Sigmoid colon (tissue), 7 donors: Measurements from ENCODE around the gene ARMH1. TPM values are rescaled to one million over a fixed set of nuclear protein-coding genes. Genes with fewer than 3 reads are reported as not detected.

Experiments used
- DNase-seq: peaks from one replicate; pipeline ENCODE4 v3.0.0-alpha.2; 2019
- H3K27ac ChIP-seq, 4 donors: fragments of 200-600 bp; sonication (generic); one replicate each; pipeline ENCODE4 v1.5.1; 2016 to 2019; ENCODE audit warnings: mild to moderate bottlenecking in 1 of 4
- H3K27me3 ChIP-seq, 3 donors: fragments of 200-600 bp; sonication (generic); one replicate each; pipeline ENCODE4 v1.5.1; 2019; ENCODE audit warnings: mild to moderate bottlenecking in 1 of 3
- H3K36me3 ChIP-seq, 4 donors: fragments of 200-600 bp; sonication (generic); one replicate each; pipeline ENCODE4 v1.5.1; 2016 to 2019
- H3K4me1 ChIP-seq, 4 donors: fragments of 200-600 bp; sonication (generic); one replicate each; pipeline ENCODE4 v1.5.1; 2017 to 2019
- H3K4me3 ChIP-seq, 4 donors: fragments of 200-600 bp; sonication (generic); one replicate each; pipeline ENCODE4 v1.5.1; 2017 to 2019; ENCODE audit warnings: mild to moderate bottlenecking in 2 of 4, moderate library complexity in 1 of 4
- H3K9me3 ChIP-seq, 4 donors: fragments of 200-600 bp in 3 of 4; sonication (generic) in 3 of 4; one replicate each; pipeline versions ENCODE4 v1.5.1 to v1.6.1; 2013 to 2019
- EP300 ChIP-seq, 4 donors: sonication (generic); formaldehyde crosslinking; IDR thresholded peaks; one replicate each; pipeline ENCODE4 v1.6.1; 2017; ENCODE audit warnings: antibody characterized with exemption in 4 of 4
- POLR2A ChIP-seq, 2 donors: fragments of 450-650 bp; IDR thresholded peaks; one replicate each; pipeline ENCODE4 v1.6.1; 2016; ENCODE audit warnings: antibody characterized with exemption in 2 of 2, mild to moderate bottlenecking in 2 of 2, moderate library complexity in 2 of 2
- POLR2AphosphoS5 ChIP-seq, 4 donors: sonication (generic); formaldehyde crosslinking; IDR thresholded peaks; one replicate each; pipeline ENCODE4 v1.6.1; 2017; ENCODE audit warnings: antibody characterized with exemption in 4 of 4
- WGBS, 2 donors: extraction: QIAGEN DNeasy Blood & Tissue Kit; methylation state at CpG; one replicate each; pipeline ENCODE4 v1.1.7; 2013; 5-methylcytosine and 5-hydroxymethylcytosine counted together
- intact Hi-C: fragments of 100-400 bp; cut with DNase I; formaldehyde crosslinking; loops from one replicate; pipeline ENCODE4 v1.15.1; 2023
- polyA plus RNA-seq, 3 donors: library from polyadenylated mRNA; stranded (reverse); fragments of 200-250 nt; gene quantifications; one replicate each; pipeline ENCODE4 v1.2.3, GENCODE V29; 2013
- total RNA-seq, 4 donors: library from RNA; depleted of rRNA; stranded (reverse); fragments of >200 nt; gene quantifications; one replicate each; pipeline ENCODE4 v1.1.0, GENCODE V29; 2016
- TF ChIP-seq, protein P1 (sequence below), 4 experiments: fragments of 450-650 bp in 3 of 4; fragments of 200-600 bp in 1 of 4; IDR thresholded peaks; one replicate each; pipeline ENCODE4 v1.5.1; 2016 to 2019; ENCODE audit warnings: antibody characterized with exemption in 4 of 4, mild to moderate bottlenecking in 3 of 4, moderate library complexity in 2 of 4
- donor health status: healthy with polysubstance abuse.
- donor health status: Bipolar disorder and iron deficiency.
- donor health status: healthy.

Gene ARMH1
- total and polyA plus RNA-seq, 7 donors, result 0.33 to 23.0 (median 1.3) TPM; not detected in 3

DNA sequence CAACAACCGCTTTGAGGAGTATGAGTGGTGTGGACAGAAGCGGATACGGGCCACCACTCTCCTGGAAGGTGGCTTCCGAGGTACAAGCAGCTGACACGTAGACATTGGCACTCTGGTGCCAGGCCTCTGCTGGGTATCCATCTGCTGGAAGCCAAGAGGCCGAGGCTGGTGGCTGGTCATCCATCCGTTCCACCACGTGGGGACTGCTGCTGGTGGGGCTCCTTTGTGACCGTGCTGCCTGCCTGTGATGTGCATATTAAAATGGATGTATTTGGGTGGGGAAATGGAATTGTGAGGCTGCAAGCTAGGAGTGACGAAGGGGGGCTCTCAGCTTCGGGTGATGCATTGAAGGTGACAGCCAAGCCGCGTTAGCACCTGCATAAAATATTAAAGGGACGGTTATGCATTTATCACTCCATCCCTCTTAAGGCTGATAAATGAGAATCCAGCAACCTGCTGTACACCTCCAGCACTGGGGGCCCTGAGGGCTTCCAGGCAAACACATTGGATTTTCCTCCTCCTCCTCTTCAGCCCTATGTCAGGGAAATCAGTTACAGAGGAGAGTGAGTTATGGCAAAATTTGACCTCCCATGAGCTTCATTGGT, 38.3 kb upstream of the ARMH1 start:
- TF ChIP-seq EP300 (IDR thresholded peaks at IDR 0.05), result no peak
- no peak for TF ChIP-seq POLR2AphosphoS5 (IDR thresholded peaks at IDR 0.05)
- TF ChIP-seq POLR2A (IDR thresholded peaks at IDR 0.05), result no peak
- TF ChIP-seq, protein P1, sequence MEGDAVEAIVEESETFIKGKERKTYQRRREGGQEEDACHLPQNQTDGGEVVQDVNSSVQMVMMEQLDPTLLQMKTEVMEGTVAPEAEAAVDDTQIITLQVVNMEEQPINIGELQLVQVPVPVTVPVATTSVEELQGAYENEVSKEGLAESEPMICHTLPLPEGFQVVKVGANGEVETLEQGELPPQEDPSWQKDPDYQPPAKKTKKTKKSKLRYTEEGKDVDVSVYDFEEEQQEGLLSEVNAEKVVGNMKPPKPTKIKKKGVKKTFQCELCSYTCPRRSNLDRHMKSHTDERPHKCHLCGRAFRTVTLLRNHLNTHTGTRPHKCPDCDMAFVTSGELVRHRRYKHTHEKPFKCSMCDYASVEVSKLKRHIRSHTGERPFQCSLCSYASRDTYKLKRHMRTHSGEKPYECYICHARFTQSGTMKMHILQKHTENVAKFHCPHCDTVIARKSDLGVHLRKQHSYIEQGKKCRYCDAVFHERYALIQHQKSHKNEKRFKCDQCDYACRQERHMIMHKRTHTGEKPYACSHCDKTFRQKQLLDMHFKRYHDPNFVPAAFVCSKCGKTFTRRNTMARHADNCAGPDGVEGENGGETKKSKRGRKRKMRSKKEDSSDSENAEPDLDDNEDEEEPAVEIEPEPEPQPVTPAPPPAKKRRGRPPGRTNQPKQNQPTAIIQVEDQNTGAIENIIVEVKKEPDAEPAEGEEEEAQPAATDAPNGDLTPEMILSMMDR (IDR thresholded peaks at IDR 0.05), result no peak
- intact Hi-C loops, result no loop called here
- WGBS, 2 donors, result 91 to 93% methylated on average over 14 of the region's 14 CpGs
- H3K4me1 ChIP-seq, result peaks cover 0 to 91% (median 79%) of the 10 kb centered on the region in 4 donors
- H3K27ac ChIP-seq, result peak overlapping the region in 3 of 4 donors; percentile 75 to 93 (median 92)
- no peak overlapping the region for H3K4me3 ChIP-seq
- peaks cover 7 to 71% (median 36%) of the 10 kb centered on the region in 4 donors for H3K36me3 ChIP-seq
- no peaks in the 10 kb centered on the region for H3K27me3 ChIP-seq
- no peaks in the 10 kb centered on the region for H3K9me3 ChIP-seq
- no peak for DNase-seq

DNA sequence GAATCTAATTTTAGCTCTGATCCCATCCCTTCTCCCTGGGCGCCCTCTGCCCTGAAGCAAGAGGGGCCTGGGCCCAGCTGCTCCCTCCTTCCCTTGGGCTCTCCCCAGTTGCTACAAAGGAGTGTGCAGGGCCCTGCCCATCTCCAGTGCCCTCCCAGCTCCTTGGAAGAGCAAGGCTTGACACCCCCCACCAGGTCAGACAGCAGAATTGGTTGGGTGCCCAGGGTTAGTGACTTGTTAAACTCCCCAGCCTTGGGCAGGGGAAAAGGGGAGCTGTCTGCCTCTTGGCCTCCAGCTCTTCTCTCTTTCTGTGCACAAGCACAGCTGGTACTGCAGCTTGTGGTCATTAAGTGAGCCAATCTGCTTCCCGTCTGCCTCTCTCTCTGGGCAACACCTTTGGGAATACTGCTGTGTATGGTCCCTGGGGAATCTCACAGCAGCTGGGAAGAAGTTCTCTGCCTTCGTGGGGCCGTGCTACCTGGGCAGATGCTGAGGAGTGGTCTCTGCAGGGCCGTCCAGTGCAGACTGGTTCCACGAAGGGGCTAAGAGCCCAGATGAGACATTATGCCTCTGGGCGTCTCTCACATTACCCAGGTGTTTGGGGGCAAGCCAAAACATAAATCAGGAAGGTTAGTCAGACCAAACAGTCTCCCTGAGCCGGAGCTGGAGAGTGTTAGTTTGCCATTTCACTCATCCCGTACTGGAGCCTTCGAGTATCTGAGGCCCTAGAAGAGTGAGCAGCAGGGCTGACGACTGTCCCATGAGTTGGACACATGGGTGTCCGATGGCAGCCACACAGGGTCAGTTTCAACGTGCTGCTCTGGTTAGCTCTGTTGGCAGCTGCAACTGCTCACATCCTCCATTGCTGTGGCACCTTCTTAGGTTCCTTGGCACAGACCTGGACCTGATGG, 37.6 kb upstream of the ARMH1 start:
- Histone ChIP-seq H3K27ac (peak overlapping the region in 3 of 4 donors; percentile 75 to 93 (median 92)), H3K27me3 (no peaks in the 10 kb centered on the region), H3K4me3 (no peak overlapping the region), H3K9me3 (no peaks in the 10 kb centered on the region), H3K36me3 (peaks cover 7 to 76% (median 40%) of the 10 kb centered on the region in 4 donors), H3K4me1 (peaks cover 0 to 95% (median 84%) of the 10 kb centered on the region in 4 donors)
- intact Hi-C loops, result no loop called here
- WGBS, 2 donors, result 84 to 85% methylated on average over 13 of the region's 13 CpGs
- TF ChIP-seq POLR2A (IDR thresholded peaks at IDR 0.05) (no peak), EP300 (IDR thresholded peaks at IDR 0.05) (peak in 1 of 4 donors; percentile 44), POLR2AphosphoS5 (IDR thresholded peaks at IDR 0.05) (peak; percentile 46 to 88 (median 65))
- TF ChIP-seq, protein P1 (IDR thresholded peaks at IDR 0.05), result no peak
- DNase-seq, result no peak

DNA sequence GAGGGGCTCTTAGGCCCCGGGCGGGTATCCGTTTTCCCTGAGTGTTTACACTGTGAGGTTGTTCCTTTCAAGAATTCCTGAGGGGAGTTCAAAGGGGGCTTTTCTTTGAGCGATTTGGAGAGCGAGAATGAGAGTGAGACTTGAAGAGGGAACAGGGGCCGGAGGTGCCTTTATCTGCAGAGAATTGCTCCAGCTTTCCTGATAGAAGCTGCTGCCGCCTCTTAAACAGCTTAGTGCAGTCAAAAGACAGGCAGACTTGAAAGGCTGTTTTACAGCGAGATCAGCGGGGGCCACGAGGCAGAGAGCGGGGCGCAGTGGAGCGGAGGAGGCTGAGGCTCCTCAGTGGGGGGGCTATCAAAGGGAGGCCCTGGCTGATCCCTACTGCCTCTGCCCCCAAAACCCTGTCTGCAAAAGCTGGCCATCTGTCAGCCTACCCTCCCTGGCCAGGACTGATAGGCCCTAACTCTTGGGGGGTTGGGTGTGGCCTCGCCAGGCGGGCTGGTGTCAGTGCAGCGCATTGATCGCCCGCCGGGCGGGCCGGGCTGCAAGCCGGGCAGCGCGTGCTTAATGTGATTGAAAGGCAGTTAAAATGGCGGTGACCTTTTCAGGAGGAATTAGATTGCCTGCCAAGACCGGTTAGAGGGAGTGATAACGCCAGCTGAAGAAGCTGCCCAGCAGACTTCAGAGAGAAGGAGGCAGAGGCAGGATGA, 36.7 kb upstream of the ARMH1 start:
- 91% methylated on average over 27 of the region's 27 CpGs for WGBS, 2 donors
- H3K27ac ChIP-seq, result peak overlapping the region in 3 of 4 donors; percentile 75 to 93 (median 92)
- H3K27me3 ChIP-seq, result no peaks in the 10 kb centered on the region
- TF ChIP-seq POLR2AphosphoS5 (IDR thresholded peaks at IDR 0.05), result no peak
- TF ChIP-seq, protein P1 (IDR thresholded peaks at IDR 0.05), result peak in 1 of 4 experiments; percentile 11
- H3K9me3 ChIP-seq, result no peaks in the 10 kb centered on the region
- H3K4me3 ChIP-seq, result no peak overlapping the region
- peaks cover 0 to 100% (median 89%) of the 10 kb centered on the region in 4 donors for H3K4me1 ChIP-seq
- DNase-seq, result no peak
- peaks cover 7 to 81% (median 40%) of the 10 kb centered on the region in 4 donors for H3K36me3 ChIP-seq
- intact Hi-C loops, result no loop called here

DNA sequence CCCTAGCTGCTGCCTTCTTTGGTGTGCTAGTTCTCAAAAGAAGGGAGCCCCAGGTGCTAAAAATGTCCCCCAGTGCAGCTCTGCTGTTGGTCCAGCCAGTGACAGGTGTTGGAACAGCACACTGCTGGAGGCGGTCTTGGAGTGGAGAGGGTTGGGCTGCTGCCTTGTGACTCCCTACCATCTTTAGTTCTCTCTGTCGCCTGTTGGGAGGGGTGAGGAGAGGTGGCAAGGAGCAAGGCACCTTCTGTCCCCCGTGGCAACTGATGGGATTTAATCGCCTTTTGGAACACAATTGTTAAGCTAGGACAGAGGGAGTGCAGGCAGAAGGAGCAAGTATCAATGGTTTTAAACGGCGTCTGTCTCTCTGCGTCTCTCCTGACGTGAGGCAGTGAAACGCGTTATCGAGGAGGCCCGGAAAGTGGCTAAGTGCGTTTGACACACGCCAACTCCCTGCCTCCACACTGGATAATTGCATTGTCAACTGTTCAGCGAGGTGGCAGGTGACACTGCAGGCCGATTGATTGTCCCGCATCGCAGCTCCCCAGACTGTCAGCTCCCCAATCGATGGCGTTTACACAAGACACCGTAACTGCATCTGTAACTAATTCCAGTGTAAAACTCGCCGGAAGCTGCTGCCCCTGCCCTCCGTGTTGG, 34.2 kb upstream of the ARMH1 start:
- whole genome bisulfite sequencing, 2 donors, result 89 to 90% methylated on average over 24 of the region's 24 CpGs
- H3K4me3 ChIP-seq, result no peak overlapping the region
- H3K4me1 ChIP-seq, result peaks cover 0 to 100% (median 89%) of the 10 kb centered on the region in 4 donors
- no peaks in the 10 kb centered on the region for H3K9me3 ChIP-seq
- intact Hi-C loops, result no loop called here
- H3K27me3 ChIP-seq, result no peaks in the 10 kb centered on the region
- peaks cover 7 to 91% (median 44%) of the 10 kb centered on the region in 4 donors for H3K36me3 ChIP-seq
- DNase-seq, result no peak
- no peak for TF ChIP-seq POLR2A (IDR thresholded peaks at IDR 0.05)
- TF ChIP-seq, protein P1 (IDR thresholded peaks at IDR 0.05), result no peak
- no peak for TF ChIP-seq POLR2AphosphoS5 (IDR thresholded peaks at IDR 0.05)
- no peak for TF ChIP-seq EP300 (IDR thresholded peaks at IDR 0.05)
- H3K27ac ChIP-seq, result peak overlapping the region in 1 of 4 donors; percentile 93
